NCI-H1092 treated with DMSO at 0.1 percent for 48 hours (cell line): ENCODE data around the gene PKNOX2.
A peak's percentile ranks its signal among the peaks of the same experiment; 100 is the strongest.

Experiments
- DNase-seq: peaks from one replicate; lab custom pipeline; 2025; lab: John Stamatoyannopoulos, UW

PKNOX2 gene

GRCh38 chr11:125164422-125165110, at the start of gene PKNOX2:
Gene PKNOX2, plus strand, starts transcription at chr11:125164751. Its CDS starts 186,555 bp downstream, at chr11:125351306.
- DNase-seq = peak; percentile 80

GRCh38 chr11:125117429-125117828, 47.1 kb upstream of the PKNOX2 start:
- DNase-seq = no peak

- DNase-seq = no peak
Measured at GRCh38 chr11:125123194-125123946, 41.2 kb upstream of the PKNOX2 start.

GRCh38 chr11:125123947-125124617, 40.5 kb upstream of the PKNOX2 start:
- peak; percentile 18 for DNase-seq

- DNase-seq = no peak
Measured at GRCh38 chr11:125124618-125124992, 39.9 kb upstream of the PKNOX2 start.

- DNase-seq = no peak
Measured at GRCh38 chr11:125128450-125128849, 36.1 kb upstream of the PKNOX2 start.

GRCh38 chr11:125129316-125129993, 35.1 kb upstream of the PKNOX2 start:
- no peak for DNase-seq

GRCh38 chr11:125132071-125132470, 32.5 kb upstream of the PKNOX2 start:
- no peak for DNase-seq

GRCh38 chr11:125132596-125132995, 32.0 kb upstream of the PKNOX2 start:
- DNase-seq = no peak

GRCh38 chr11:125136001-125136400, 28.6 kb upstream of the PKNOX2 start:
- no peak for DNase-seq

GRCh38 chr11:125138966-125139365, 25.6 kb upstream of the PKNOX2 start:
- DNase-seq = no peak

GRCh38 chr11:125139778-125140177, 24.8 kb upstream of the PKNOX2 start:
- DNase-seq = no peak

GRCh38 chr11:125140233-125140632, 24.3 kb upstream of the PKNOX2 start:
- DNase-seq = no peak

GRCh38 chr11:125141178-125141577, 23.4 kb upstream of the PKNOX2 start:
- DNase-seq = no peak

- DNase-seq = peak; percentile 29
Measured at GRCh38 chr11:125141686-125142535, 22.6 kb upstream of the PKNOX2 start.

- DNase-seq = no peak
Measured at GRCh38 chr11:125146232-125146631, 18.3 kb upstream of the PKNOX2 start.

- no peak for DNase-seq
Measured at GRCh38 chr11:125147280-125147679, 17.3 kb upstream of the PKNOX2 start.

- DNase-seq = no peak
Measured at GRCh38 chr11:125148011-125148410, 16.5 kb upstream of the PKNOX2 start.

GRCh38 chr11:125148743-125149142, 15.8 kb upstream of the PKNOX2 start:
- no peak for DNase-seq

GRCh38 chr11:125153837-125154236, 10.7 kb upstream of the PKNOX2 start:
- DNase-seq = no peak

GRCh38 chr11:125154378-125155099, 10.0 kb upstream of the PKNOX2 start:
- DNase-seq = no peak
